A549 (cell line): ENCODE measurements around the gene CCDC185. TPM values are rescaled to one million over a fixed set of nuclear protein-coding genes. Genes with fewer than 3 reads are reported as not detected.

Experiments used
- ATAC-seq, 2 experiments: fragments of 200-7000 bp in 1 of 2; fragments of >200 bp in 1 of 2; cut with Nextera tagmentation in 1 of 2; cut with Tn5 transposase in 1 of 2; 3 replicates each; pipeline versions ENCODE4 v1.8.0 to v1.9.1; 2018 to 2020; ENCODE audit warnings: mild to moderate bottlenecking in 1 of 2, moderate library complexity in 1 of 2
- CTCF ChIA-PET: fragments of 300-600 bp; sonication (Branson Sonifier 250); formaldehyde crosslinking; extraction: SDS; loops from one replicate; lab custom pipeline; 2021; ENCODE audit warnings: antibody characterized with exemption, inconsistent platforms; lab: Yijun Ruan, JAX
- POLR2A ChIA-PET: fragments of 350-600 bp; formaldehyde crosslinking; extraction: SDS; loops from one replicate; lab custom pipeline; 2021; ENCODE audit warnings: antibody characterized with exemption, inconsistent platforms; lab: Yijun Ruan, JAX
- DNase-seq, 2 experiments: peaks; one replicate each; pipeline versions ENCODE4 v3.0.0 to v3.0.0-alpha.2; 2011 to 2016; ENCODE audit warnings: low read depth in 1 of 2, low spot score in 1 of 2
- FAIRE-seq: peaks from 2 replicates; lab custom pipeline; 2011; peaks lifted over from hg19 to GRCh38; lab: Jason Lieb, UNC
- H3K27ac ChIP-seq, 2 experiments: fragments of >200 bp; sonication (Bioruptor Twin); formaldehyde crosslinking; 3 replicates each; pipeline ENCODE4 v1.5.1; 2016 to 2017
- H3K4me1 ChIP-seq: fragments of >200 bp; sonication (Bioruptor Twin); formaldehyde crosslinking; 3 replicates; pipeline ENCODE4 v1.6.1; 2016
- H3K4me2 ChIP-seq: fragments of >200 bp; sonication (Bioruptor Twin); formaldehyde crosslinking; 3 replicates; pipeline ENCODE4 v1.6.1; 2016
- H3K4me3 ChIP-seq: fragments of >200 bp; sonication (Bioruptor Twin); formaldehyde crosslinking; 3 replicates; pipeline ENCODE4 v1.5.1; 2016
- H3K9me3 ChIP-seq: fragments of >200 bp; sonication (Bioruptor Twin); formaldehyde crosslinking; 3 replicates; pipeline ENCODE4 v1.6.1; 2016
- CBX8 ChIP-seq: fragments of 200-600 bp; sonication (generic); IDR thresholded peaks from 2 replicates; pipeline ENCODE4 v1.6.1; 2016
- CEBPB ChIP-seq, 2 experiments: fragments of >200 bp in 1 of 2; sonication (Bioruptor Twin) in 1 of 2; formaldehyde crosslinking in 1 of 2; IDR thresholded peaks; 2 replicates each; pipeline ENCODE4 v1.6.1; 2012 to 2016
- CTCF ChIP-seq: fragments of >200 bp; sonication (Bioruptor Twin); formaldehyde crosslinking; IDR thresholded peaks from 3 replicates; pipeline ENCODE4 v1.5.1; 2016
- EHF ChIP-seq: fragments of 250-450 bp; sonication (Bioruptor Pico); IDR thresholded peaks from 2 replicates; pipeline ENCODE4 v1.5.0; 2020; ENCODE audit warnings: mild to moderate bottlenecking
- EHMT2 ChIP-seq: fragments of 200-600 bp; sonication (generic); IDR thresholded peaks from 2 replicates; pipeline ENCODE4 v1.6.1; 2016; ENCODE audit warnings: antibody characterized with exemption, low read depth, mild to moderate bottlenecking, moderate library complexity
- ELK1 ChIP-seq: fragments of 150-350 bp; IDR thresholded peaks from 2 replicates; pipeline ENCODE4 v1.6.1; 2014; ENCODE audit warnings: low read depth, mild to moderate bottlenecking, low read length
- HDAC2 ChIP-seq: fragments of 200-600 bp; sonication (generic); IDR thresholded peaks from 2 replicates; pipeline ENCODE4 v1.6.1; 2016
- HEYL ChIP-seq: fragments of 250-450 bp; sonication (Bioruptor Pico); IDR thresholded peaks from 2 replicates; pipeline ENCODE4 v1.8.0; 2021; ENCODE audit warnings: mild to moderate bottlenecking, moderate library complexity
- HMGXB4 ChIP-seq: fragments of 250-450 bp; sonication (Bioruptor Pico); IDR thresholded peaks from 2 replicates; pipeline ENCODE4 v1.5.0; 2021; ENCODE audit warnings: mild to moderate bottlenecking, moderate library complexity, borderline replicate concordance
- KDM1A ChIP-seq: fragments of 200-600 bp; sonication (generic); IDR thresholded peaks from 2 replicates; pipeline ENCODE4 v1.6.1; 2016; ENCODE audit warnings: low read depth, mild to moderate bottlenecking
- KDM5A ChIP-seq: fragments of 200-600 bp; sonication (generic); IDR thresholded peaks from 2 replicates; pipeline ENCODE4 v1.6.1; 2016; ENCODE audit warnings: antibody characterized with exemption, mild to moderate bottlenecking
- MAX ChIP-seq: IDR thresholded peaks from 2 replicates; pipeline ENCODE4 v1.6.1; 2012
- MAZ ChIP-seq: fragments of 150-350 bp; IDR thresholded peaks from 2 replicates; pipeline ENCODE4 v1.6.1; 2014; ENCODE audit warnings: antibody characterized with exemption, low read depth, low read length, borderline replicate concordance
- MYC ChIP-seq: IDR thresholded peaks from 2 replicates; pipeline ENCODE4 v1.6.1; 2012; ENCODE audit warnings: mild to moderate bottlenecking, inconsistent platforms, low read length, improper control_type of control experiment, borderline replicate concordance
- NR3C1 ChIP-seq: fragments of >200 bp; sonication (Bioruptor Twin); formaldehyde crosslinking; IDR thresholded peaks from 3 replicates; pipeline ENCODE4 v1.6.1; 2017
- PHF8 ChIP-seq: fragments of 200-600 bp; sonication (generic); IDR thresholded peaks from 2 replicates; pipeline ENCODE4 v1.6.1; 2016; ENCODE audit warnings: low read depth, mild to moderate bottlenecking, antibody characterized with exemption, moderate library complexity, borderline replicate concordance
- RARB ChIP-seq: fragments of 250-450 bp; sonication (Bioruptor Pico); IDR thresholded peaks from 2 replicates; pipeline ENCODE4 v1.8.0; 2021; ENCODE audit warnings: mild to moderate bottlenecking, moderate library complexity
- REST ChIP-seq: fragments of 200-600 bp; sonication (generic); IDR thresholded peaks from 2 replicates; pipeline ENCODE4 v1.6.1; 2016; ENCODE audit warnings: antibody characterized with exemption, mild to moderate bottlenecking, moderate library complexity
- SREBF2 ChIP-seq: fragments of 450-650 bp; IDR thresholded peaks from 2 replicates; pipeline ENCODE4 v1.6.1; 2014; ENCODE audit warnings: mild to moderate bottlenecking, moderate library complexity
- ZSCAN20 ChIP-seq: fragments of 250-450 bp; sonication (Bioruptor Pico); IDR thresholded peaks from 2 replicates; pipeline ENCODE4 v1.8.0; 2022; ENCODE audit warnings: mild to moderate bottlenecking, moderate library complexity
- WGBS: methylation state at CpG from one replicate; pipeline ENCODE4 v1.1.6; 2017; ENCODE audit errors: missing lambda C conversion rate; 5-methylcytosine and 5-hydroxymethylcytosine counted together
- polyA plus RNA-seq, 4 experiments: library from polyadenylated mRNA; depleted of rRNA in 3 of 4; stranded (reverse); fragments of >200 nt; fragmentation: RNase III in 1 of 4; extraction: RNeasy Plus Mini Kit Qiagen cat#74134 plus additional on column Dnase treatment in 1 of 4; gene quantifications; 2 replicates in 3 of 4; 3 replicates in 1 of 4; pipeline ENCODE4 v1.2.3, GENCODE V29; 2011 to 2017

The CCDC185 gene
- polyA plus RNA-seq, 2 of the 4 experiments (the other 2 are of a cell fraction): 0.04 TPM; not detected in 1

- H3K27ac ChIP-seq: no peak overlapping the region
- FAIRE-seq (no peak), DNase-seq (no peak), ATAC-seq (no peak)
- no peak for TF ChIP-seq REST
- TF ChIP-seq EHMT2: no peak
- TF ChIP-seq KDM5A: no peak
- no peak for TF ChIP-seq HEYL (CRISPR knock-in tag)
- TF ChIP-seq MAZ: no peak
- TF ChIP-seq CEBPB (IDR thresholded peaks at IDR 0.05): no peak
- TF ChIP-seq CTCF: no peak
- TF ChIP-seq CBX8: no peak
- no peak for TF ChIP-seq ELK1
- TF ChIP-seq ZSCAN20: no peak
- no peak for TF ChIP-seq SREBF2
- TF ChIP-seq EHF (CRISPR knock-in tag): no peak
- no peak for TF ChIP-seq RARB (CRISPR knock-in tag)
- TF ChIP-seq MAX: no peak
- TF ChIP-seq NR3C1: no peak
- TF ChIP-seq MYC: no peak
- no peak for TF ChIP-seq KDM1A
- no peak for TF ChIP-seq HMGXB4 (CRISPR knock-in tag)
- TF ChIP-seq PHF8: no peak
- TF ChIP-seq HDAC2: no peak
- H3K4me1 ChIP-seq: peaks cover 10% of the 10 kb centered on the region
- POLR2A ChIA-PET: no interaction called here
- H3K9me3 ChIP-seq: no peaks in the 10 kb centered on the region
- CTCF ChIA-PET: interaction anchor here (0.6 kb wide), 1 partner anchor 1334 kb away, joined by 3 read pairs; no protein-coding TSS in a partner anchor
- WGBS: 43% methylated on average over 1 of the region's 1 CpG
- H3K4me2 ChIP-seq: no peak overlapping the region
- no peak overlapping the region for H3K4me3 ChIP-seq
Measured at GRCh38 chr1:223421025-223421424, 27.8 kb downstream of the CCDC185 start.
